Sigmoid colon (tissue), 7 donors: ENCODE measurements around the gene LRP1B. TPM values are rescaled to one million over a fixed set of nuclear protein-coding genes. Genes with fewer than 3 reads are reported as not detected.

Experiments used
- DNase-seq: peaks from one replicate; pipeline ENCODE4 v3.0.0-alpha.2; 2019
- H3K27ac ChIP-seq, 4 donors: fragments of 200-600 bp; sonication (generic); one replicate each; pipeline ENCODE4 v1.5.1; 2016 to 2019; ENCODE audit warnings: mild to moderate bottlenecking in 1 of 4
- H3K27me3 ChIP-seq, 3 donors: fragments of 200-600 bp; sonication (generic); one replicate each; pipeline ENCODE4 v1.5.1; 2019; ENCODE audit warnings: mild to moderate bottlenecking in 1 of 3
- H3K36me3 ChIP-seq, 4 donors: fragments of 200-600 bp; sonication (generic); one replicate each; pipeline ENCODE4 v1.5.1; 2016 to 2019
- H3K4me1 ChIP-seq, 4 donors: fragments of 200-600 bp; sonication (generic); one replicate each; pipeline ENCODE4 v1.5.1; 2017 to 2019
- H3K4me3 ChIP-seq, 4 donors: fragments of 200-600 bp; sonication (generic); one replicate each; pipeline ENCODE4 v1.5.1; 2017 to 2019; ENCODE audit warnings: mild to moderate bottlenecking in 2 of 4, moderate library complexity in 1 of 4
- H3K9me3 ChIP-seq, 4 donors: fragments of 200-600 bp in 3 of 4; sonication (generic) in 3 of 4; one replicate each; pipeline versions ENCODE4 v1.5.1 to v1.6.1; 2013 to 2019
- EP300 ChIP-seq, 4 donors: sonication (generic); formaldehyde crosslinking; IDR thresholded peaks; one replicate each; pipeline ENCODE4 v1.6.1; 2017; ENCODE audit warnings: antibody characterized with exemption in 4 of 4
- POLR2A ChIP-seq, 2 donors: fragments of 450-650 bp; IDR thresholded peaks; one replicate each; pipeline ENCODE4 v1.6.1; 2016; ENCODE audit warnings: antibody characterized with exemption in 2 of 2, mild to moderate bottlenecking in 2 of 2, moderate library complexity in 2 of 2
- POLR2AphosphoS5 ChIP-seq, 4 donors: sonication (generic); formaldehyde crosslinking; IDR thresholded peaks; one replicate each; pipeline ENCODE4 v1.6.1; 2017; ENCODE audit warnings: antibody characterized with exemption in 4 of 4
- whole genome bisulfite sequencing, 2 donors: extraction: QIAGEN DNeasy Blood & Tissue Kit; methylation state at CpG; one replicate each; pipeline ENCODE4 v1.1.7; 2013; 5-methylcytosine and 5-hydroxymethylcytosine counted together
- intact Hi-C: fragments of 100-400 bp; cut with DNase I; formaldehyde crosslinking; loops from one replicate; pipeline ENCODE4 v1.15.1; 2023
- polyA plus RNA-seq, 3 donors: library from polyadenylated mRNA; stranded (reverse); fragments of 200-250 nt; gene quantifications; one replicate each; pipeline ENCODE4 v1.2.3, GENCODE V29; 2013
- total RNA-seq, 4 donors: library from RNA; depleted of rRNA; stranded (reverse); fragments of >200 nt; gene quantifications; one replicate each; pipeline ENCODE4 v1.1.0, GENCODE V29; 2016
- TF ChIP-seq, protein P1 (sequence below), 4 experiments: fragments of 450-650 bp in 3 of 4; fragments of 200-600 bp in 1 of 4; IDR thresholded peaks; one replicate each; pipeline ENCODE4 v1.5.1; 2016 to 2019; ENCODE audit warnings: antibody characterized with exemption in 4 of 4, mild to moderate bottlenecking in 3 of 4, moderate library complexity in 2 of 4
- donor health status: healthy with polysubstance abuse.
- donor health status: Bipolar disorder and iron deficiency.
- donor health status: healthy.

LRP1B gene
- total and polyA plus RNA-seq, 7 donors: 0.06 to 5.1 (median 2.0) TPM; not detected in 1

- no peaks in the 10 kb centered on the region for H3K36me3 ChIP-seq
- intact Hi-C loops: no loop called here
- no peak for DNase-seq
- H3K4me3 ChIP-seq: no peak overlapping the region
- no peaks in the 10 kb centered on the region for H3K27me3 ChIP-seq
- H3K9me3 ChIP-seq: no peaks in the 10 kb centered on the region
- TF ChIP-seq POLR2A (IDR thresholded peaks at IDR 0.05) (no peak), POLR2AphosphoS5 (IDR thresholded peaks at IDR 0.05) (no peak), EP300 (IDR thresholded peaks at IDR 0.05) (no peak)
- TF ChIP-seq, protein P1, sequence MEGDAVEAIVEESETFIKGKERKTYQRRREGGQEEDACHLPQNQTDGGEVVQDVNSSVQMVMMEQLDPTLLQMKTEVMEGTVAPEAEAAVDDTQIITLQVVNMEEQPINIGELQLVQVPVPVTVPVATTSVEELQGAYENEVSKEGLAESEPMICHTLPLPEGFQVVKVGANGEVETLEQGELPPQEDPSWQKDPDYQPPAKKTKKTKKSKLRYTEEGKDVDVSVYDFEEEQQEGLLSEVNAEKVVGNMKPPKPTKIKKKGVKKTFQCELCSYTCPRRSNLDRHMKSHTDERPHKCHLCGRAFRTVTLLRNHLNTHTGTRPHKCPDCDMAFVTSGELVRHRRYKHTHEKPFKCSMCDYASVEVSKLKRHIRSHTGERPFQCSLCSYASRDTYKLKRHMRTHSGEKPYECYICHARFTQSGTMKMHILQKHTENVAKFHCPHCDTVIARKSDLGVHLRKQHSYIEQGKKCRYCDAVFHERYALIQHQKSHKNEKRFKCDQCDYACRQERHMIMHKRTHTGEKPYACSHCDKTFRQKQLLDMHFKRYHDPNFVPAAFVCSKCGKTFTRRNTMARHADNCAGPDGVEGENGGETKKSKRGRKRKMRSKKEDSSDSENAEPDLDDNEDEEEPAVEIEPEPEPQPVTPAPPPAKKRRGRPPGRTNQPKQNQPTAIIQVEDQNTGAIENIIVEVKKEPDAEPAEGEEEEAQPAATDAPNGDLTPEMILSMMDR (IDR thresholded peaks at IDR 0.05): no peak
- H3K4me1 ChIP-seq: no peaks in the 10 kb centered on the region
- no peak overlapping the region for H3K27ac ChIP-seq
- 78 to 81% methylated on average over 11 of the region's 11 CpGs for WGBS, 2 donors
Measured at GRCh38 chr2:142010477-142011270, 120.1 kb downstream of the LRP1B start.

- H3K27ac ChIP-seq: no peak overlapping the region
- TF ChIP-seq POLR2A (IDR thresholded peaks at IDR 0.05) (no peak), POLR2AphosphoS5 (IDR thresholded peaks at IDR 0.05) (no peak), EP300 (IDR thresholded peaks at IDR 0.05) (no peak)
- TF ChIP-seq, protein P1 (IDR thresholded peaks at IDR 0.05): no peak
- no peaks in the 10 kb centered on the region for H3K4me1 ChIP-seq
- DNase-seq: no peak
- H3K36me3 ChIP-seq: no peaks in the 10 kb centered on the region
- no peak overlapping the region for H3K4me3 ChIP-seq
- H3K9me3 ChIP-seq: no peaks in the 10 kb centered on the region
- WGBS, 2 donors: 80 to 85% methylated on average over 4 of the region's 4 CpGs
- H3K27me3 ChIP-seq: no peaks in the 10 kb centered on the region
- intact Hi-C loops: no loop called here
Measured at GRCh38 chr2:142008135-142008744, 122.6 kb downstream of the LRP1B start.

- H3K27ac ChIP-seq: no peak overlapping the region
- H3K4me1 ChIP-seq: no peaks in the 10 kb centered on the region
- DNase-seq: no peak
- intact Hi-C loops: no loop called here
- TF ChIP-seq, protein P1 (IDR thresholded peaks at IDR 0.05): no peak
- TF ChIP-seq POLR2AphosphoS5 (IDR thresholded peaks at IDR 0.05) (no peak), POLR2A (IDR thresholded peaks at IDR 0.05) (no peak), EP300 (IDR thresholded peaks at IDR 0.05) (no peak)
- no peak overlapping the region for H3K4me3 ChIP-seq
- H3K9me3 ChIP-seq: no peaks in the 10 kb centered on the region
- no peaks in the 10 kb centered on the region for H3K36me3 ChIP-seq
- WGBS, 2 donors: 91% methylated on average over 4 of the region's 4 CpGs
- no peaks in the 10 kb centered on the region for H3K27me3 ChIP-seq
Measured at GRCh38 chr2:141994066-141994465, 136.8 kb downstream of the LRP1B start.

DNA sequence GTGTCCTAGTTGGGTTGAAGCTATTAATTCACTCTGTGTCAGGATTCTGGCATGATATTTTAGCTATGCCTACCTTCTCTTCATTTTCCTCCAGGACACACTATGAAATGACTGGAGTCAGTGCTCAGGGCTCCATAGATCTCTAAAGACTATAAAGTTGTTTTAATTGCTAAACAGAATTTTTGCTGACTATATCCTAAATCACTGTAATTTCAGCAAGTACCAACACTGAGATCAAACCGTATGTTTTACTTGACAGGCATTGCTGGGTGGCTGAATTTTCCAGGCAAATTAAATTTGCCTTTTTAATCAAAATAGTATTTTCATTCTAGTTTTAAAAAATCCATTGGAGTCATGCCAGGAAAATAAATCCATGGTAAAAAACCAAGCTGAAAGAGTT is 138.1 kb downstream of the LRP1B start:
- no peak for TF ChIP-seq POLR2AphosphoS5 (IDR thresholded peaks at IDR 0.05)
- no peak for TF ChIP-seq EP300 (IDR thresholded peaks at IDR 0.05)
- TF ChIP-seq, protein P1 (IDR thresholded peaks at IDR 0.05): no peak
- no peak for TF ChIP-seq POLR2A (IDR thresholded peaks at IDR 0.05)
- no peak overlapping the region for H3K27ac ChIP-seq
- intact Hi-C loops: no loop called here
- no peaks in the 10 kb centered on the region for H3K4me1 ChIP-seq
- H3K9me3 ChIP-seq: no peaks in the 10 kb centered on the region
- no peaks in the 10 kb centered on the region for H3K36me3 ChIP-seq
- DNase-seq: no peak
- H3K4me3 ChIP-seq: no peak overlapping the region
- 80 to 89% methylated on average over 1 of the region's 1 CpG for whole genome bisulfite sequencing, 2 donors
- H3K27me3 ChIP-seq: no peaks in the 10 kb centered on the region
